PC-3 (cell line): Measurements from ENCODE around the gene LRRFIP1. TPM values are rescaled to one million over a fixed set of nuclear protein-coding genes. Genes with fewer than 3 reads are reported as not detected.
A peak's percentile ranks its signal among the peaks of the same experiment; 100 is the strongest.

Experiments
- ATAC-seq: fragments of 200-7000 bp; cut with Tn5 transposase; 2 replicates; pipeline ENCODE4 v1.9.1; 2020; ENCODE audit warnings: mild to moderate bottlenecking, moderate library complexity
- BruUV-seq: library from RNA; stranded (reverse); fragments of 400-500 nt; replicated peaks from 2 replicates; lab custom pipeline; 2021; lab: Mats Ljungman, UMichigan
- CTCF ChIA-PET: fragments of 300-600 bp; sonication (Branson Sonifier 250); formaldehyde crosslinking; loops from one replicate; lab custom pipeline; 2022; ENCODE audit warnings: antibody characterized with exemption; lab: Charles Lee
- POLR2A ChIA-PET: fragments of 300-600 bp; sonication (Branson Sonifier 250); formaldehyde crosslinking; loops from one replicate; lab custom pipeline; 2022; ENCODE audit warnings: antibody characterized with exemption; ENCODE audit not compliant: unreplicated experiment; lab: Charles Lee
- DNase-seq: peaks from one replicate; pipeline ENCODE4 v3.0.0-alpha.2; 2015
- H2AFZ ChIP-seq: fragments of 300-600 bp; sonication (generic); 2 replicates; pipeline ENCODE4 v1.6.0; 2016; ENCODE audit warnings: antibody characterized with exemption, low read length
- H3F3A ChIP-seq: fragments of 300-600 bp; sonication (generic); one replicate; pipeline ENCODE4 v1.6.0; 2017; ENCODE audit warnings: antibody characterized with exemption, low read length, control low read depth, mild to moderate bottlenecking; ENCODE audit not compliant: unreplicated experiment
- H3K27ac ChIP-seq: fragments of 300-600 bp; sonication (generic); 2 replicates; pipeline ENCODE4 v1.5.1; 2016; ENCODE audit warnings: mild to moderate bottlenecking, low read length
- H3K27me3 ChIP-seq: fragments of 300-600 bp; sonication (generic); 2 replicates; pipeline ENCODE4 v1.6.1; 2016; ENCODE audit warnings: low read length, mixed read lengths
- H3K36me3 ChIP-seq: fragments of 300-600 bp; sonication (generic); 2 replicates; pipeline ENCODE4 v1.6.1; 2016; ENCODE audit warnings: low read depth, mixed run types, low read length, mixed read lengths
- H3K4me1 ChIP-seq: fragments of 300-600 bp; sonication (generic); 2 replicates; pipeline ENCODE4 v1.5.1; 2016; ENCODE audit warnings: low read length; ENCODE audit not compliant: insufficient read depth
- H3K4me2 ChIP-seq: fragments of 300-600 bp; sonication (generic); 2 replicates; pipeline ENCODE4 v1.6.0; 2016; ENCODE audit warnings: low read length
- H3K4me3 ChIP-seq: fragments of 300-600 bp; sonication (generic); 2 replicates; pipeline ENCODE4 v1.5.1; 2016; ENCODE audit warnings: mild to moderate bottlenecking, low read length, mixed read lengths
- H3K79me2 ChIP-seq: fragments of 300-600 bp; sonication (generic); 2 replicates; pipeline ENCODE4 v1.6.1; 2017; ENCODE audit warnings: low read length, mixed read lengths
- H3K9ac ChIP-seq: fragments of 300-600 bp; sonication (generic); 2 replicates; pipeline ENCODE4 v1.6.0; 2016; ENCODE audit warnings: mild to moderate bottlenecking, low read length
- H3K9me2 ChIP-seq: fragments of 300-600 bp; sonication (generic); replicated peaks from 2 replicates; pipeline ENCODE4 v1.6.1; 2016; ENCODE audit warnings: mixed run types, low read length, mixed read lengths
- H3K9me3 ChIP-seq: fragments of 300-600 bp; sonication (generic); 2 replicates; pipeline ENCODE4 v1.6.1; 2016; ENCODE audit warnings: low read length, mixed read lengths
- H4K20me1 ChIP-seq: fragments of 300-600 bp; sonication (generic); 2 replicates; pipeline ENCODE4 v1.6.1; 2016; ENCODE audit warnings: low read length, mixed read lengths
- CTCF ChIP-seq: fragments of 300-600 bp; sonication (generic); conservative IDR thresholded peaks from 2 replicates; pipeline ENCODE4 v1.5.1; 2017; ENCODE audit warnings: antibody characterized with exemption, low read depth, mild to moderate bottlenecking, low read length
- EZH2 ChIP-seq: fragments of 300-600 bp; sonication (generic); IDR thresholded peaks from one replicate; pipeline ENCODE4 v1.6.1; 2017; ENCODE audit warnings: antibody characterized with exemption, mild to moderate bottlenecking, low read length; ENCODE audit not compliant: unreplicated experiment
- EZH2phosphoT487 ChIP-seq: fragments of 300-600 bp; sonication (generic); IDR thresholded peaks from 2 replicates; pipeline ENCODE4 v1.6.1; 2018; ENCODE audit warnings: mild to moderate bottlenecking, antibody characterized with exemption, low read length, borderline replicate concordance
- intact Hi-C: fragments of 100-400 bp; cut with micrococcal nuclease; formaldehyde crosslinking; loops from 2 replicates; pipeline ENCODE4 v1.9.0; 2023
- total RNA-seq: library from RNA; depleted of rRNA; stranded (reverse); fragments of >200 nt; gene quantifications from 2 replicates; pipeline ENCODE4 v1.2.3, GENCODE V29; 2014

LRRFIP1 gene
- total RNA-seq, 1 experiment from 2014 or later, result 87.8 TPM

GRCh38 chr2:237661270-237661669 is 33.9 kb downstream of the LRRFIP1 start:
- no peak for ATAC-seq
- no peaks in the 10 kb centered on the region for H4K20me1 ChIP-seq

GRCh38 chr2:237661799-237662328 is 34.5 kb downstream of the LRRFIP1 start:
- ATAC-seq (no peak), DNase-seq (no peak)
- Histone ChIP-seq H3K27me3 (no peaks in the 10 kb centered on the region), H4K20me1 (no peaks in the 10 kb centered on the region), H2AFZ (no peak overlapping the region), H3K9me3 (no peaks in the 10 kb centered on the region), H3K27ac (no peak overlapping the region), H3K4me1 (peaks cover 8% of the 10 kb centered on the region), H3K36me3 (no peaks in the 10 kb centered on the region), H3F3A (no peaks in the 10 kb centered on the region), H3K4me3 (no peak overlapping the region), H3K4me2 (no peak overlapping the region), H3K79me2 (no peaks in the 10 kb centered on the region), H3K9me2 (no peaks in the 10 kb centered on the region), H3K9ac (no peak overlapping the region)
- TF ChIP-seq CTCF, result no peak
- no peak for TF ChIP-seq EZH2
- TF ChIP-seq EZH2phosphoT487, result no peak
- POLR2A ChIA-PET, result no interaction called here
- intact Hi-C loops, result loop anchor here (10.0 kb wide), 1 partner anchor 67 kb away; the partner anchor contains the start of gene RAB17
- no TSS peak for BruUV-seq
- CTCF ChIA-PET, result no interaction called here

More at GRCh38 chr2:237661270-237661669, 33.9 kb downstream of the LRRFIP1 start:
- no peaks in the 10 kb centered on the region for H3K27me3 ChIP-seq
- H3K4me3 ChIP-seq, result no peak overlapping the region
- no peak for DNase-seq
- intact Hi-C loops, result loop anchor here (10.0 kb wide), 1 partner anchor 66 kb away; the partner anchor contains the start of gene RAB17
- H3K9me3 ChIP-seq, result no peaks in the 10 kb centered on the region
- no peak overlapping the region for H3K27ac ChIP-seq
- no peak overlapping the region for H3K4me2 ChIP-seq
- no peak overlapping the region for H3K9ac ChIP-seq
- H3F3A ChIP-seq, result no peaks in the 10 kb centered on the region
- H3K79me2 ChIP-seq, result no peaks in the 10 kb centered on the region
- H3K4me1 ChIP-seq, result peaks cover 8% of the 10 kb centered on the region
- H2AFZ ChIP-seq, result no peak overlapping the region
- H3K9me2 ChIP-seq, result no peaks in the 10 kb centered on the region
- no peaks in the 10 kb centered on the region for H3K36me3 ChIP-seq
- no TSS peak for BruUV-seq
- CTCF ChIA-PET, result no interaction called here
- POLR2A ChIA-PET, result no interaction called here
- TF ChIP-seq EZH2 (no peak), EZH2phosphoT487 (no peak), CTCF (no peak)

GRCh38 chr2:237662671-237663093 is 35.3 kb downstream of the LRRFIP1 start:
- BruUV-seq, result no TSS peak
- no peaks in the 10 kb centered on the region for H3F3A ChIP-seq
- no peaks in the 10 kb centered on the region for H3K36me3 ChIP-seq
- peak overlapping the region; percentile 36 for H3K4me2 ChIP-seq
- no peaks in the 10 kb centered on the region for H4K20me1 ChIP-seq
- POLR2A ChIA-PET, result interaction anchor here (0.6 kb wide), 2 partner anchors 12 to 57 kb away, joined by 3 read pairs; no protein-coding TSS in a partner anchor
- DNase-seq (peak; percentile 74), ATAC-seq (peak; percentile 90)
- TF ChIP-seq CTCF (no peak), EZH2 (no peak), EZH2phosphoT487 (no peak)
- H3K4me1 ChIP-seq, result peaks cover 8% of the 10 kb centered on the region
- no peak overlapping the region for H3K4me3 ChIP-seq
- CTCF ChIA-PET, result no interaction called here
- H2AFZ ChIP-seq, result peak overlapping the region; percentile 37; the same call in 1 of the 2 replicates
- H3K79me2 ChIP-seq, result no peaks in the 10 kb centered on the region
- no peak overlapping the region for H3K9ac ChIP-seq
- H3K27me3 ChIP-seq, result no peaks in the 10 kb centered on the region
- intact Hi-C loops, result loop anchor here (10.0 kb wide), 1 partner anchor 68 kb away; the partner anchor contains the start of gene RAB17
- no peak overlapping the region for H3K27ac ChIP-seq
- no peaks in the 10 kb centered on the region for H3K9me2 ChIP-seq
- H3K9me3 ChIP-seq, result no peaks in the 10 kb centered on the region
